ENCODE data around the gene TMEM40. TPM values are rescaled to one million over a fixed set of nuclear protein-coding genes. Genes with fewer than 3 reads are reported as not detected.

Gene TMEM40, protein sequence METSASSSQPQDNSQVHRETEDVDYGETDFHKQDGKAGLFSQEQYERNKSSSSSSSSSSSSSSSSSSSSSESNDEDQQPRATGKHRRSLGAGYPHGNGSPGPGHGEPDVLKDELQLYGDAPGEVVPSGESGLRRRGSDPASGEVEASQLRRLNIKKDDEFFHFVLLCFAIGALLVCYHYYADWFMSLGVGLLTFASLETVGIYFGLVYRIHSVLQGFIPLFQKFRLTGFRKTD
- not detected in 2 replicates for total RNA-seq

DNA sequence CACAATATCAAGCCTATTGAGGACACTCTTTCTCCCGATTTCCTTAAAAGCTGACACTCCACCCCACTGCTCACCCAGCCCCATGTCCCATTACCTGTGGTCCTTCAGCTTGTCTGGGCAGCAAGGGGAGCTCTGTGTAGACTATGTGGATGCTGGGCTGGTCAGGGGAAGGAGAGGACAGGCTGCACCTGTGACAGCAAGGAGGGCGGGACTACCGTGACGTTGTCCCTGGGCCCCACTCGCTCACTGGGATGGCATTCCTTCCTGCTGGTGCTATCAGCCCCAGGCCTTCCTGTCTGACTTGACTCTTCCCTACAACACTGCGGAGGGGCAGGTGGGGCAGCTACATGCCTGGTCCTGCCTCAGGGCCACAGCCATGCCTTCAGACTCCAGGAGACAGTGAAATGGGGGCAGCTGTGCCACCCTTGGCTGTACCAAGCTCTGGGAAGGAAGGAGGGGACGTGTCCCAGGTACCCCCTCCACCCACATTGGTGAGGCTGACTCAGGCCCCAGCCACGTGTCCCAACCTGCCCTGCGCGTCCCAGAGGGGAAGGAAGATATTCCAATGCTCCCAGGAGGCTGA, at the start of gene TMEM40:
Gene TMEM40 (minus strand): TSS at position 163 of the 583 bp plus-strand sequence. CDS start 9,427 bp downstream, outside the sequence.

DNA sequence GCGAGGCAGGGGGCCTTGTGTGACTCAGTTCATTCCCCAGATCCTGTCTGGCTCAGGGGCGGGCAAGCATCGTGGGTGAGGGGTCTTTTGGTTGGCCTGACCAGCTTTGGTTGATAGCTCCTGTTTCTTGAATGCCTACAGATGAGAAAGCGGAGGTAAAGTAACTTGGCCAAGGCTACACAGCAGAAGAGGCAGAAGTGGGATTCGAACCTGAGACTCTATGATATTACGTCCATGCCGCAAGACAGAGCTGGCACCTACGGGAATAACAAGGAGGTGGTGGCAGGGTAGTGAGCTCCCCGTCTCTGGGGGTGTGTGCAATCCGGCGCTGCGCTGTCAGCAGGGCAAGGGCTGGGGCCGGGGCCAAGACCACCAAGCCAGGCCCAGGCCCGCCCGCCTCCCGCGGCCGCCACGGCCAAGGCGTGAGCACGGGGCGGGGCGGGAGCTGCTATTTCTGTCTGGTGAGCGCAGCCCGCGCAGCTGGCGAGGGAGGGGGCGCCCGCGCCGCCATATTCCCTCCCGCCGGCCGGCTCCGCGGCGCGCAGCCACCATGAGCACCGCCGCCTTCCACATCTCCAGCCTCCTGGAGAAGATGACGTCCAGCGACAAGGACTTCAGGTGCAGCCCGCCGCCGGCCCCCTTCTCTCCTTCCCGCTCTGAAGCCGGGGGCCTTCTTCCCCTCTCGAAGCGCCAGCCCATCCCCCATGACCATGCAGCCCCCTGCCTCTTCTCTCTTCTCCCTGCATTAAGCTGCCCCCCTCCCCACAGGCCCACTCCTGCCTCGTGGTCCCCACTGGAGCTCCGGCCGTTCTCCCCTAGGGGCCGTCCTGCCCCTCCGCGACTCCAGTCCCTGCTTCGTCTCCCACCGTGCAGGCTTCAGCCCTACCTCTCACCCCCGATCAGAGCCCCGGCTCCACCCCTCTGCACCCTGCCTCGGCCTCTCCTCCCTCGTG, 37.4 kb upstream of the TMEM40 start, which contains the start of gene CAND2:
Gene CAND2 (plus strand): TSS at position 510 of the 953 bp plus-strand sequence. CDS start 41 bp downstream, at position 551.

Other genes with a start within 250 kb of the TMEM40 start
- not detected in 2 replicates for gene MKRN2OS, start 213.8 kb downstream of the TMEM40 start, total RNA-seq
- gene MKRN2, start 202.2 kb downstream of the TMEM40 start, total RNA-seq, result 39.5 and 45.5 TPM in 2 replicates
- 59.8 and 74.4 TPM in 2 replicates for gene RAF1, start 95.1 kb downstream of the TMEM40 start, total RNA-seq
- under 0.01 and 0.49 TPM in 2 replicates for gene CAND2, start 37.4 kb upstream of the TMEM40 start, total RNA-seq
- 675 and 1,004 TPM in 2 replicates for gene RPL32, start 82.3 kb upstream of the TMEM40 start, total RNA-seq

All from cardiac atrium fibroblast (primary cell).